Astrocyte of the hippocampus (primary cell): ENCODE measurements around the gene CEP44.
"Not testable (repeated sequence)": the region's sequence is repeated elsewhere in the genome, so short reads cannot be mapped to it uniquely, and the experiment has no call there.

ENCODE experiments used
- DNase-seq: peaks from one replicate; pipeline ENCODE4 v3.0.0; 2011; ENCODE audit warnings: low read depth, low spot score

The CEP44 gene

GRCh38 chr4:174278467-174278866 lies 5.2 kb upstream of the CEP44 start:
- no peak for DNase-seq

DNA sequence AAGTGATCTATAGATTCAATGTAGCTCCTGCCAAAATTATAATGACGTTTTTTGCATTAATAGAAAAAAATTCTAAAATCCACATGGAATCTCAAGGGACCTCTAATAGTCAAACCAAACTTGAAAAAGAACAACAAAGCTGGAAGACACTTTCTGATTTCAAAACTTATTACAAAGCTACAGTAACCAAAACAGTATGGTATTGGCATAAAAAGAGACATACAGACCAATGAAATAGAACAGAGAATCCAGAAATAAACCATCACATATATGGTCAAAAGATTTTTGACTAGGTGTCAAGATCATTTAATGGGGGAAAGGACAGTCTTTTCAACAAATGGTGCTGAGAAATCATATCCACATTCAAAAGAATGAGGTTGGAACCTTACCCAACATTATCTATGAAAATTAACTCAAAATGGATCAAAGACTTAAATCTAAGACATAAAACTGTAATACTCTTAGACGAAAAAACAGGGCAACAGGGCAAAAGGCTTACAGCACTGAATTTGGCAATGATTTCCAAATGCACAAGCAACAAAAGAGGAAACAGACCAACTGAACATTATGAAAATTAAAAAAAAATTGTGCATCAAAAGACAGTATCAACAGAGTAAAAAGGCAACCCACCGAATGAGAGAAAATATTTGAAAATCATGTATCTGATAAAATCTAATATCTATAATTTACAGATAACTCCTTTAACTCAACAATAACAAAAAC lies 4.1 kb upstream of the CEP44 start:
- no peak for DNase-seq

DNA sequence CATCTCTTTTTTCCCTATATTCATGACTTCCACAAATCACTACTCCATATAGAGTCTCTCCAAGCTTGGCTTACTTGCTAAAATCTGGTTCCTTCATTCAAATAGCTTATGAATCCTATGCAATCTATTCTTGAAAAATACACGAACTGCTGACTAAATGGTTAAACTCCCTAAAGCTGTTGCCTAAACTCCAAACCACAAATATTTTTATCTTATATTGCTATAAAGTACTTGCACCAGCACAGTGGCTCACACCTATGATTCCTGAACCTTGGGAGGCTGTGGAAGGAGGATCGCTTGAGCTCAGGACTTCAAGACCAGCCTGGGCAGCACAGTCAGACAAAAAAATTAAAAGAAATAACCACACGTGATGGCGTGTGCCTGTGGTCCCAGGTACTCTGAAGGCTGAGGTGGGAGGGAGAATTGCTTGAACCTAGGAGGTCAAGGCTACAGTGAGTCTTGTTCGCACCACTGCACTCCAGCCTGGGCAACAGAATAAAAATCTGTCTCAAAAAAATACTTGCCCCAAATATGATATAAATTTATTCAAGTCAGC lies 2.5 kb upstream of the CEP44 start:
- no peak for DNase-seq

DNA sequence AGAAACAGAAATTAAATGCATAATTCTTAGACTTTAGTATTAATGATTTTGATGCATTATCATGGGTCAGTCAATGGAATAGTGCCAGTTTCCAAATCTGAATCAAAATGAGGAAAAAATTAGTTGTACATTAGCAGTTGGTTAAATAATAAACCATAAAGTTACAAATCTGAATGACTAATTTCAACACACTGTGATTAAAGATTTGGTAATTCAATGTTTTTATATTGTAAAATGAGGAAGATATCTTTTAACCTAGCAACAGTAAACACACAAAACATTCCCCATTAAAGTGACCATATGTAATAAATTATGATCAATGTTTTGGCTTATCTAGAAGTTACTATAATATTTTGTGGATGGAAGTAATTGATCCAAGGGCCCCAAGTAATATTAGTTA lies 1.8 kb upstream of the CEP44 start:
- DNase-seq: no peak

DNA sequence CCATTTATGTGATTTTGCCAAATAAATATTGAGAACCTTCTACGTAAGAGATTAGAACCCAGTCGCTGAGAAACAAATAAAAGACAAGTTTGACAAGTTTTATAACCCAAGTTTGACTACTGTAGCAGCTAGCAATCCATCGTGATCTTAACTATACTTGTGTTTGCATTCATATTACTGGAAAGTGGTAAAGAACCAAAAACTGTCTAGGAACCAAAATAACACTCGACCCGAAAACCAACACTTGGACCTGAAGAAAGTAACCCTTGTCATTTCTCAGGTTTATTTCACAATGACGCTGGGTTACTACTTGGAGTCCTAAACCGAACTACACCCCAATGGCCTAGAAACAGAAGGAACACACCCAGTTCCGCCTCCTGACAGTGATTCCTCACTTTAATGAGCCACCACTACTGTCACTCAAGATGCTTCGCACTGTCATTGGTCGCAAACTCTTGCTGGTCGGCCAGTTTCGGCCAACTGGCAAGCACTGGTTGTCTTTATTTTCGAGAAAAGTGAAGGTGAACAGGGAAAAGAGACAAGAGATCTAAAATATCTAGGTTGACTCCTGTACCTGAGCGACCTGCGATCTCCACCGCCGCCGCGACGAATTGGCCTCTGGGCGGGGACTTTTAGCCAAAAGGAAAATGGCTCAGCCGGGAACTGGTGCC lies 740 bp upstream of the CEP44 start:
- DNase-seq: peak; percentile 93

GRCh38 chr4:174284487-174284886 lies 776 bp downstream of the CEP44 start:
- DNase-seq: no peak

- no peak for DNase-seq
These were observed 3.2 kb downstream of the CEP44 start for GRCh38 chr4:174286870-174287269.

GRCh38 chr4:174292473-174292872 lies 8.8 kb downstream of the CEP44 start:
- no peak for DNase-seq

DNA sequence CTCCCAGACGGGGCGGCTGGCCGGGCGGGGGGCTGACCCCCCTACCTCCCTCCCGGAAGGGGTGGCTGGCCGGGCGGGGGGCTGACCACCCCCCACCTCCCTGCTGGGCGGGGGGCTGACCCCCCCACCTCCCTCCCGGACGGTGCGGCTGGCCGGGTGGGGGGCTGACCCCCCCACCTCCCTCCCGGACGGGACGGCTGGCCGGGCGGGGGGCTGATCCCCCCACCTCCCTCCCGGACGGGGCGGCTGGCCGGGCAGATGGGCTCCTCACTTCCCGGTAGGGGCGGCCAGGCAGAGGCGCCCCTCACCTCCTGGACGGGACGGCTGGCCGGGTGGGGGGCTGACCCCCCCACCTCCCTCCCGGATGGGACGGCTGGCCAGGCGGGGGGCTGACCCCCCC lies 10.9 kb downstream of the CEP44 start:
- DNase-seq: not testable (repeated sequence)

- not testable (repeated sequence) for DNase-seq
These were observed 11.4 kb downstream of the CEP44 start for GRCh38 chr4:174295142-174295541.

DNA sequence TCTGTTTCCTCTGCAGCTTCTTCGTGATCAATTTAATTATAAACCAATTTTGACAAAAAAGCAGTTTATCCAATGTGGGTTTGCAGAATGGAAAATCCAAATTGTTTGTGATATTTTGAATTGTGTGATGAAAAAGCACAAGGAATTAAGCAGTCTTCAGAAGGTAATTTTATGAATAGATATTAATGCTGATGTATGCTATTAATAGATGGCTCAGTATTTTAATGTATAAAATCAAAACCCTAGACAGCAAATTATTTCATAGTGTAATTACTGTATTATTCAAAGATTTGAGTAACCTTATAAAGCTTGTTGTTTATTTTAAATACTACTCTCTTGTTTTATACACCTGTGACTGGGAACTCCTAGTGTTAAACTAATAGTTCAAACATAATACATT lies 20.0 kb downstream of the CEP44 start:
- no peak for DNase-seq

GRCh38 chr4:174304664-174305063 lies 21.0 kb downstream of the CEP44 start:
- DNase-seq: no peak

- DNase-seq: no peak
These were observed 22.2 kb downstream of the CEP44 start for GRCh38 chr4:174305961-174306360.

DNA sequence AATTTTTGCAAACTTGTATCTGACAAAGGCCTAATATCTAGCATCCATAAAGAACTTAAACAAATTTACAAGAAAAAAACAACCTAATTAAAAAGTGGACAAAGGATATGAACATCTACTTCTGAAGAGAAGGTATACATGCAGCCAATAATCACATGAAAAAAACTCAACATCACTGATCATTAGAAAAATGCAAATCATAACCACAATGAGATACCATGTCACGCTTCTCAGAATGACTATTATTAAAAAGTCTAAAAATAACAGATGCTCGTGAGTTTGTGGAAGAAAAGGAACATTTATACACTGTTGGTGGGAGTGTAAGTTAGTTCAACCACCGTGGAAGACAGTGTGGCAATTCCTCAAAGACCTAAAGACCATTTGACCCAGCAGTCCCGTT lies 24.0 kb downstream of the CEP44 start:
- DNase-seq: no peak

- no peak for DNase-seq
These were observed 29.3 kb downstream of the CEP44 start for GRCh38 chr4:174312993-174313392.

- no peak for DNase-seq
These were observed 30.6 kb downstream of the CEP44 start for GRCh38 chr4:174314274-174314673.

- DNase-seq: peak; percentile 48
These were observed 31.1 kb downstream of the CEP44 start for GRCh38 chr4:174314770-174315169.

DNA sequence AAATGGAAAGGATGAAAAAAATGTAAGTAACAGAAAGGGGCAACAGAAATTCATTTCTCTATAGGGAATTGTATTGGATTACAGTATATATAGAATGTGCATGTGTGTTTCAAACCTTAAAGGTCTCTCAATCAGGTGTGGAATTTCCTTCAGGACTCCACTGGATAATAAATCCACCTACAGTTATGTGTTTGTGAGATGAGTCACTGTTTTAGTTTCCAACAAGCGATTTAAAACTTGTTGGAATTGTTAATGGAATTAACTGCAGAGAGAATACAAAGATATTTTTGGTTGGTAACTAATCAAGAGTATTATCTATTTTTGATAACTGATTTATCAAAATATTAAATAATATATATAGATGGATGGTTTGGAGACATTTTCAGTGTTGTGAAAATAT lies 32.8 kb downstream of the CEP44 start:
- DNase-seq: peak; percentile 16

DNA sequence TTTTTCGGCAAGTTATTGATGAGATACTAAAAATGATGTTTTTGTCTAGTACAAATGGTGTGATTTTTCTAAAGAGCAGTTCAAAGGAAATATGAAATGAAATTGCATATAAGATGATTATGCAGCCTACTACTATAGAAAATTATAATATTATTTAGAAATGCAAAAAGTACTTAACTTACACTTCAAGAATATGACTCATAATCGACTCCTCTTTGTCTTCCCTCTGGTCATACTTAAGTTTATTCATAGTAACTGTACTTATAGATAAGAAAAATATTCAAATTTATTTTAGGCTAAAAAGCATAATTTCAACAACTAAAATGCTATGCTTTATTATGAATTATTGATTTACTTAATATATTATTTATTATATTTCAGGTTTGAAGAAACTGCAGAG lies 33.2 kb downstream of the CEP44 start:
- DNase-seq: no peak

- no peak for DNase-seq
These were observed 33.8 kb downstream of the CEP44 start for GRCh38 chr4:174317531-174317930.

DNA sequence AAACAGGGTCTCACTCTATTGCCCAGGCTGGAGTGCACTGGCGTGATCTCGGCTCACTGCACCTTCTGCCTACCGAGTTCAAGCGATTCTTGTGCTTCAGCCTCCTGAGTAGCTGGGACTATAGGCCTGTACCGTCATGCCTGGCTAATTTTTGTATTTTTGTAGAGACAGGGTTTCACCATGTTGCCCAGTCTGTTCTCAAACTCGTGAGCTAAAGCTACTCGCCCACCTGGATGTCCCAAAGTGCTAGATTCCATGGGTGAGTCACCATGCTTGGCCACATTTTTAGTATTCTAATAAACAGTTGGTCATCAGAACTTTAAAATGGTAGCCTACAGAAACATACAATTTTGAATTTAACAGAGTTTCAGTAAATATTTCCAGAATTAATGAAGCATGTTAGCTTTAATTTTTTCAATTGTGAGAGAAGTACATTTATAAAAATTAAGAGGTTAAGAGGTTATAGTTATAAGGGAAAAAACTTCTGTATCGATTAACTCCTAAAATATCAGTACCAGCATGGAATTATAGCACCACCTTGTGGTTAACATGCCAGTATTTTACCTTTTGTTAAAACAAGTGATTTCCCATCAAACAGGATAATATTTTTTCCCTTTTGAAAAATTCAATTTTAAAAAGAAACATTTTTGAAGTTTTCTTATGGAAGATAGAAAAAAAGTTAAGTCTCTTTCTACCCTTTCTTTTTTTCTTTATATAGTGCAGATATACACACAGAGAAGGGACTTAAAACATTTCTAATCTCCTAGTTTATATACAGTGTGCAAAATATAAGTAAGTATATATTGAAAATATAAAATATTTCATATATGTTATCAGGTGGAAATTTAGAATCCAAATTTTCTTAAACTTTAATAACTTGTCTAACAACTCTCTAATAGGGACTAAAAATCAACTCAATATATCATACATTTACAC lies 35.4 kb downstream of the CEP44 start:
- peak; percentile 47 for DNase-seq
